ENCODE measurements around the gene ZNF778. TPM values are rescaled to one million over a fixed set of nuclear protein-coding genes. Genes with fewer than 3 reads are reported as not detected.

The ZNF778 gene
- polyA plus RNA-seq, 1 of the 3 experiments (the other 2 are of a cell fraction) = 10.8 TPM

DNA sequence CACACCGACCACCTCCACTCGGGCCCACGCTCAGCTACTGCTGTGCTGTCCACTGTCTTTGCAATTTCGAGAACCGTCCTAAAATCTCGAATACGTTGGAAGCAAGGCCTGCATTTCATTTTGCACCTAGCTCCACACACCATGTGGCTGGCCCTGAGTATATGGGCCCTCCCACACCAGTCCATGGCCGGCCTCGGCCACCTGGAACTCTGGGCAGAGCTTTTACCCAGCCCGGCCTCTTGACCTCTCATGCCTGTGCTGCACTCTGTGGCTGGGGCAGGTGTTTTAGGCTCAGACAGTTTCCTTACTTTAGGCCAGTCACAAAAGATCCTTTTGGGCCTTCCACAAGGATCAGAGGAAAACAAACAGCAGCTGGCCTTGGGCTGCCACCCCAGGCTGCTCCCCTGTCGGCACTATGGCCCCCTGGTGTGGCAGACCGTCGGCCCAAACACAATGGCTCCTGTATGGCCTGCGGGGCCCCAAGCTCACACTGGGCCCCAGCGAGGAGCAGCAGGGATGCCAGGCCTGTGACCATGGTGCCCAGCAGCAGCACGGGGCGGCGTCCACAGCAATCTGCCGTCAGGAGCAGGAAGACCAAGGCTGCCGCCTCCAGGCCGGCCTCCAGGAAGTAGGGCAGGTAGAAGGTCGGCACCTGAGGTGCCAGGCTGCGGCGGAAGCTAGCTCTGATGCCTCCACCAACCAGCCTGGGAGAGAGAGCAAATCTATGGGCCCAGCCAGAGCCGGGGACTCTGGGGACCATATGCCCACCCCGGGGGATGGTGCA, 19.7 kb upstream of the ZNF778 start:
- ChIA-PET POLR2A (interaction anchor here (0.5 kb wide), 1 partner anchor 20 kb away, joined by 3 read pairs; the partner anchor contains the start of gene ZNF778), CTCF (no interaction called here)
- 85% methylated on average over 13 of the region's 26 CpGs for WGBS (ENCODE audit: low lambda C conversion rate)
- no peak overlapping the region for H3K4me3 ChIP-seq (ENCODE audit: low read depth in 2 of 2, low read length in 1 of 2)
- H3K27me3 ChIP-seq (ENCODE audit: insufficient read depth) = peaks cover 23% of the 10 kb centered on the region
- H3K9me2 ChIP-seq = no peaks in the 10 kb centered on the region
- H2AFZ ChIP-seq (ENCODE audit: low read depth) = no peak overlapping the region
- H3K4me2 ChIP-seq = no peak overlapping the region
- TF ChIP-seq FOXM1 (IDR thresholded peaks at IDR 0.05; ENCODE audit: low read depth) (no peak), YY1 (IDR thresholded peaks at IDR 0.05; ENCODE audit: low read depth) (no peak), RFX5 (IDR thresholded peaks at IDR 0.05; ENCODE audit: low read length) (no peak), GABPA (IDR thresholded peaks at IDR 0.05; ENCODE audit: low read depth) (no peak), RCOR1 (IDR thresholded peaks at IDR 0.05; ENCODE audit: low read length) (no peak), NFIC (IDR thresholded peaks at IDR 0.05; ENCODE audit: borderline replicate concordance) (no peak), JUND (IDR thresholded peaks at IDR 0.05) (no peak), RAD21 (IDR thresholded peaks at IDR 0.05; ENCODE audit: low read length) (no peak), CHD2 (IDR thresholded peaks at IDR 0.05; ENCODE audit: low read length, partially characterized antibody) (no peak)
- TF ChIP-seq, protein P1, sequence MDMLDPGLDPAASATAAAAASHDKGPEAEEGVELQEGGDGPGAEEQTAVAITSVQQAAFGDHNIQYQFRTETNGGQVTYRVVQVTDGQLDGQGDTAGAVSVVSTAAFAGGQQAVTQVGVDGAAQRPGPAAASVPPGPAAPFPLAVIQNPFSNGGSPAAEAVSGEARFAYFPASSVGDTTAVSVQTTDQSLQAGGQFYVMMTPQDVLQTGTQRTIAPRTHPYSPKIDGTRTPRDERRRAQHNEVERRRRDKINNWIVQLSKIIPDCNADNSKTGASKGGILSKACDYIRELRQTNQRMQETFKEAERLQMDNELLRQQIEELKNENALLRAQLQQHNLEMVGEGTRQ (IDR thresholded peaks at IDR 0.05; ENCODE audit: borderline replicate concordance, low read depth, low read length) = no peak
- TF ChIP-seq, protein P2, sequence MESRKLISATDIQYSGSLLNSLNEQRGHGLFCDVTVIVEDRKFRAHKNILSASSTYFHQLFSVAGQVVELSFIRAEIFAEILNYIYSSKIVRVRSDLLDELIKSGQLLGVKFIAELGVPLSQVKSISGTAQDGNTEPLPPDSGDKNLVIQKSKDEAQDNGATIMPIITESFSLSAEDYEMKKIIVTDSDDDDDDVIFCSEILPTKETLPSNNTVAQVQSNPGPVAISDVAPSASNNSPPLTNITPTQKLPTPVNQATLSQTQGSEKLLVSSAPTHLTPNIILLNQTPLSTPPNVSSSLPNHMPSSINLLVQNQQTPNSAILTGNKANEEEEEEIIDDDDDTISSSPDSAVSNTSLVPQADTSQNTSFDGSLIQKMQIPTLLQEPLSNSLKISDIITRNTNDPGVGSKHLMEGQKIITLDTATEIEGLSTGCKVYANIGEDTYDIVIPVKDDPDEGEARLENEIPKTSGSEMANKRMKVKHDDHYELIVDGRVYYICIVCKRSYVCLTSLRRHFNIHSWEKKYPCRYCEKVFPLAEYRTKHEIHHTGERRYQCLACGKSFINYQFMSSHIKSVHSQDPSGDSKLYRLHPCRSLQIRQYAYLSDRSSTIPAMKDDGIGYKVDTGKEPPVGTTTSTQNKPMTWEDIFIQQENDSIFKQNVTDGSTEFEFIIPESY (IDR thresholded peaks at IDR 0.05; ENCODE audit: borderline replicate concordance, low read depth) = no peak
- peaks cover 6% of the 10 kb centered on the region for H3F3A ChIP-seq (replicated peaks; ENCODE audit: insufficient read depth)
- no peaks in the 10 kb centered on the region for H3K79me2 ChIP-seq (ENCODE audit: insufficient read depth)
- H4K20me1 ChIP-seq (ENCODE audit: insufficient read depth) = no peaks in the 10 kb centered on the region
- no peak overlapping the region for H3K9ac ChIP-seq
- no peak for DNase-seq
- no peaks in the 10 kb centered on the region for H3K36me3 ChIP-seq (replicated peaks in 1 of 2; ENCODE audit: control insufficient read depth in 1 of 2, insufficient read depth in 2 of 2, low read length in 1 of 2)
- H3K27ac ChIP-seq (ENCODE audit: low read depth in 2 of 2, low read length in 1 of 2) = no peak overlapping the region
- H3K9me3 ChIP-seq = no peaks in the 10 kb centered on the region
- peaks cover 0 to 4% of the 10 kb centered on the region in 2 experiments; a peak in 1 of 4 replicates for H3K4me1 ChIP-seq (ENCODE audit: control insufficient read depth in 1 of 2, insufficient read depth in 2 of 2, low read depth in 1 of 2, low read length in 1 of 2)

DNA sequence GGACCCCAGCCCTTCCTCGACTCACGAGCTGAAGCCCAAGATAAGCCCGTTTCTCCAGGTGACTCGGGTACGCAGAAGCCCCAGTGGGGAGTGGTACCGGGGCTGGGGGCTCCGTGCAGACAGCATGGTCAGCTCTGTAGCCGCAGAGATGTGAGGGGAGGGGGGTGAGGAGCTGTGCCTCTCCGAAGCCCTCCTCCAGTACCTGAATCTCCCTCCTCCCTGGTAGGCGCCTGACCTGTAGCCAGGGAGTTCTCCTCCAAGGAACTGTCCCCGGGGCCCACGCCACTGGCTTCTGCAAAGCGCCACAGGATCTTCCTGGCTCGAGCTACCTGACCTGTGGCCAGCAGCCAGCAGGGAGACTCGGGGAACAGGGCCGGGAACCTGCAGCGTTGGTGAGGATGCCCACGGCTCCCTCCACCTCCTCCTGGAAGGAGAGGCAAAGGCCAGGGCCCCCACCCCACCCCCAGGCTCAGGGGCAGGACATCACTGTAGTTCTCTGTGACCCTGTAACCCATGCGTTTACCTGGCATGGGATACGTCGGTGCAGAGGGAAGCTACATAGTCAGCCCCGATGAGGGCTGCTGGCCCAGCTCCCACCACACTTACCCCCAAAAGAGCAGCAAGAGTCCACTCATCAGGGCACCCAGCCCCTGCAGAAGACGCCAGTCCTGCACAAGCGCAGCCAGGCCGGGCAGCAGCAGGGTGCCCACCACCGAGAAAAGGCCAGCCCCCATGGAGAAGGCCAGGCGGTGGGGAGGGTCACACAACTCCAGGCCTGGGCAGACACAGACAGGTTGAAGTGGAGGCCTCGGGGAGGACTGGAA, 18.9 kb upstream of the ZNF778 start:
- Histone ChIP-seq H3K9me3 (no peaks in the 10 kb centered on the region), H2AFZ (ENCODE audit: low read depth) (no peak overlapping the region), H3K4me2 (no peak overlapping the region), H3K9me2 (no peaks in the 10 kb centered on the region), H3K79me2 (ENCODE audit: insufficient read depth) (no peaks in the 10 kb centered on the region), H3K4me3 (ENCODE audit: low read depth in 2 of 2, low read length in 1 of 2) (no peak overlapping the region), H3F3A (replicated peaks; ENCODE audit: insufficient read depth) (peaks cover 14% of the 10 kb centered on the region), H3K27me3 (ENCODE audit: insufficient read depth) (peaks cover 31% of the 10 kb centered on the region), H3K27ac (ENCODE audit: low read depth in 2 of 2, low read length in 1 of 2) (no peak overlapping the region), H3K4me1 (ENCODE audit: control insufficient read depth in 1 of 2, insufficient read depth in 2 of 2, low read depth in 1 of 2, low read length in 1 of 2) (peaks cover 0 to under 1% of the 10 kb centered on the region in 2 experiments; a peak in 1 of 4 replicates), H3K9ac (no peak overlapping the region), H3K36me3 (replicated peaks in 1 of 2; ENCODE audit: control insufficient read depth in 1 of 2, insufficient read depth in 2 of 2, low read length in 1 of 2) (no peaks in the 10 kb centered on the region), H4K20me1 (ENCODE audit: insufficient read depth) (no peaks in the 10 kb centered on the region)
- 59% methylated on average over 9 of the region's 28 CpGs for WGBS (ENCODE audit: low lambda C conversion rate)
- DNase-seq = peak; percentile 25
- CTCF ChIA-PET = interaction anchor here (1.2 to 2.7 kb wide), 2 partner anchors 17 to 341 kb away, joined by 4 to 8 read pairs; partner anchors contain the start of genes GALNS and TRAPPC2L
- POLR2A ChIA-PET = no interaction called here
- TF ChIP-seq FOXM1 (IDR thresholded peaks at IDR 0.05; ENCODE audit: low read depth) (no peak), TCF12 (IDR thresholded peaks at IDR 0.05) (no peak), RFX5 (IDR thresholded peaks at IDR 0.05; ENCODE audit: low read length) (no peak), EP300 (IDR thresholded peaks at IDR 0.05; ENCODE audit: borderline replicate concordance in 1 of 2, low read depth in 1 of 2, low read length in 1 of 2) (no peak)
- TF ChIP-seq, protein P1 (IDR thresholded peaks at IDR 0.05; ENCODE audit: borderline replicate concordance, low read depth, low read length) = no peak
- TF ChIP-seq, protein P3, sequence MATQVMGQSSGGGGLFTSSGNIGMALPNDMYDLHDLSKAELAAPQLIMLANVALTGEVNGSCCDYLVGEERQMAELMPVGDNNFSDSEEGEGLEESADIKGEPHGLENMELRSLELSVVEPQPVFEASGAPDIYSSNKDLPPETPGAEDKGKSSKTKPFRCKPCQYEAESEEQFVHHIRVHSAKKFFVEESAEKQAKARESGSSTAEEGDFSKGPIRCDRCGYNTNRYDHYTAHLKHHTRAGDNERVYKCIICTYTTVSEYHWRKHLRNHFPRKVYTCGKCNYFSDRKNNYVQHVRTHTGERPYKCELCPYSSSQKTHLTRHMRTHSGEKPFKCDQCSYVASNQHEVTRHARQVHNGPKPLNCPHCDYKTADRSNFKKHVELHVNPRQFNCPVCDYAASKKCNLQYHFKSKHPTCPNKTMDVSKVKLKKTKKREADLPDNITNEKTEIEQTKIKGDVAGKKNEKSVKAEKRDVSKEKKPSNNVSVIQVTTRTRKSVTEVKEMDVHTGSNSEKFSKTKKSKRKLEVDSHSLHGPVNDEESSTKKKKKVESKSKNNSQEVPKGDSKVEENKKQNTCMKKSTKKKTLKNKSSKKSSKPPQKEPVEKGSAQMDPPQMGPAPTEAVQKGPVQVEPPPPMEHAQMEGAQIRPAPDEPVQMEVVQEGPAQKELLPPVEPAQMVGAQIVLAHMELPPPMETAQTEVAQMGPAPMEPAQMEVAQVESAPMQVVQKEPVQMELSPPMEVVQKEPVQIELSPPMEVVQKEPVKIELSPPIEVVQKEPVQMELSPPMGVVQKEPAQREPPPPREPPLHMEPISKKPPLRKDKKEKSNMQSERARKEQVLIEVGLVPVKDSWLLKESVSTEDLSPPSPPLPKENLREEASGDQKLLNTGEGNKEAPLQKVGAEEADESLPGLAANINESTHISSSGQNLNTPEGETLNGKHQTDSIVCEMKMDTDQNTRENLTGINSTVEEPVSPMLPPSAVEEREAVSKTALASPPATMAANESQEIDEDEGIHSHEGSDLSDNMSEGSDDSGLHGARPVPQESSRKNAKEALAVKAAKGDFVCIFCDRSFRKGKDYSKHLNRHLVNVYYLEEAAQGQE (IDR thresholded peaks at IDR 0.05; ENCODE audit: low read depth, low read length) = no peak
- TF ChIP-seq, protein P2 (IDR thresholded peaks at IDR 0.05; ENCODE audit: borderline replicate concordance, low read depth) = no peak
